Stimulated activated CD4-positive, alpha-beta T cell treated with anti-CD3 and anti-CD28 coated beads, TNF-alpha, amount 100 ng/mL, for 1 hour (primary cell): ENCODE measurements around the gene RESP18.
A peak's percentile ranks its signal among the peaks of the same experiment; 100 is the strongest.
"Not testable (repeated sequence)": the region's sequence is repeated elsewhere in the genome, so short reads cannot be mapped to it uniquely, and the experiment has no call there.

Experiments used
- DNase-seq, 3 donors: peaks; one replicate each; pipeline ENCODE4 v3.0.0-alpha.2; 2020; ENCODE audit warnings: low read depth in 3 of 3, low spot score in 1 of 3

Gene RESP18

GRCh38 chr2:219325657-219326315 is 6.8 kb downstream of the RESP18 start:
- no peak for DNase-seq

- no peak for DNase-seq
Observed at GRCh38 chr2:219325136-219325535, 7.4 kb downstream of the RESP18 start.

GRCh38 chr2:219323434-219323833 is 9.1 kb downstream of the RESP18 start:
- DNase-seq = no peak

GRCh38 chr2:219314804-219315468 is 17.6 kb downstream of the RESP18 start:
- DNase-seq = no peak

GRCh38 chr2:219312683-219313263 is 19.8 kb downstream of the RESP18 start:
- not testable (repeated sequence) for DNase-seq

- no peak for DNase-seq
Observed at GRCh38 chr2:219309278-219309677, 23.3 kb downstream of the RESP18 start, which contains the start of gene PTPRN. PTPRN (minus strand) TSS chr2:219309401; CDS start chr2:219309332, 69 bp downstream.

GRCh38 chr2:219308142-219309101 is 24.1 kb downstream of the RESP18 start:
- peak in 2 of 3 donors; percentile 24 to 52 for DNase-seq

- DNase-seq = no peak
Observed at GRCh38 chr2:219306047-219306446, 26.5 kb downstream of the RESP18 start.

- DNase-seq = no peak
Observed at GRCh38 chr2:219304223-219304622, 28.3 kb downstream of the RESP18 start.

GRCh38 chr2:219302412-219302968 is 30.1 kb downstream of the RESP18 start:
- DNase-seq = no peak

- DNase-seq = no peak
Observed at GRCh38 chr2:219300022-219300421, 32.5 kb downstream of the RESP18 start.

- no peak for DNase-seq
Observed at GRCh38 chr2:219299372-219299760, 33.2 kb downstream of the RESP18 start.

GRCh38 chr2:219298759-219299371 is 33.7 kb downstream of the RESP18 start:
- DNase-seq = peak; percentile 72 to 92 (median 77)

GRCh38 chr2:219297766-219298456 is 34.6 kb downstream of the RESP18 start:
- no peak for DNase-seq

GRCh38 chr2:219296631-219297391 is 35.7 kb downstream of the RESP18 start:
- no peak for DNase-seq

- DNase-seq = no peak
Observed at GRCh38 chr2:219296142-219296541, 36.4 kb downstream of the RESP18 start.

- DNase-seq = peak; percentile 64 to 87 (median 84)
Observed at GRCh38 chr2:219294356-219295351, 37.9 kb downstream of the RESP18 start.

- DNase-seq = no peak
Observed at GRCh38 chr2:219293736-219294231, 38.8 kb downstream of the RESP18 start.
